ENCODE results near the gene TMEM39A. TPM values are rescaled to one million over a fixed set of nuclear protein-coding genes. Genes with fewer than 3 reads are reported as not detected.

Gene TMEM39A
- total RNA-seq, 1 experiment from 2014 or later, result 40.2 TPM

- no TSS peak for BruUV-seq (replicated peaks)
- Histone ChIP-seq H3K27me3 (ENCODE audit: insufficient read depth, low read length) (no peaks in the 10 kb centered on the region), H3K9ac (ENCODE audit: low read length) (no peak overlapping the region), H3K9me3 (ENCODE audit: control insufficient read depth in 1 of 2, insufficient read depth in 1 of 2, low read depth in 1 of 2, low read length in 2 of 2) (no peaks in the 10 kb centered on the region), H3K4me3 (replicated peaks in 1 of 2; ENCODE audit: low read depth in 1 of 2, low read length in 2 of 2) (no peak overlapping the region), H3K4me1 (ENCODE audit: control insufficient read depth in 1 of 2, insufficient read depth in 2 of 2, low read length in 2 of 2) (peaks cover 7 to 16% of the 10 kb centered on the region in 2 experiments; a peak in 2 of 4 replicates), H4K20me1 (ENCODE audit: insufficient read depth) (no peaks in the 10 kb centered on the region), H2AFZ (ENCODE audit: low read depth, low read length, poor library complexity, severe bottlenecking) (no peak overlapping the region), H3K4me2 (ENCODE audit: low read length) (no peak overlapping the region), H3K9me2 (ENCODE audit: insufficient read depth) (no peaks in the 10 kb centered on the region), H3K79me2 (ENCODE audit: insufficient read depth, low read length) (peaks cover 48% of the 10 kb centered on the region), H3K36me3 (ENCODE audit: control insufficient read depth in 1 of 2, insufficient read depth in 2 of 2, low read length in 2 of 2) (peaks cover 6 to 8% of the 10 kb centered on the region in 2 experiments; a peak in 3 of 4 replicates), H3K27ac (ENCODE audit: low read depth, low read length) (no peak overlapping the region)
- no peak for DNase-seq (ENCODE audit: low read depth, low spot score)
- no peak for TF ChIP-seq SRF (IDR thresholded peaks at IDR 0.05; ENCODE audit: low read depth)
- no peak for TF ChIP-seq ZFX (IDR thresholded peaks at IDR 0.05)
- no peak for TF ChIP-seq REST (IDR thresholded peaks at IDR 0.05; ENCODE audit: low read depth)
- no peak for TF ChIP-seq SIN3A (IDR thresholded peaks at IDR 0.05; ENCODE audit: low read depth)
- TF ChIP-seq TCF7L2 (IDR thresholded peaks at IDR 0.05; ENCODE audit: borderline replicate concordance, extremely low read depth, insufficient read depth, insufficient read length), result no peak
- TF ChIP-seq EZH2phosphoT487 (IDR thresholded peaks at IDR 0.05; ENCODE audit: borderline replicate concordance), result no peak
- TF ChIP-seq SP1 (IDR thresholded peaks at IDR 0.05; ENCODE audit: low read depth), result no peak
- TF ChIP-seq MAX (IDR thresholded peaks at IDR 0.05), result no peak
- TF ChIP-seq ELF1 (IDR thresholded peaks at IDR 0.05; ENCODE audit: borderline replicate concordance, low read depth), result no peak
- no peak for TF ChIP-seq ZNF274 (IDR thresholded peaks at IDR 0.05; ENCODE audit: low read depth, low read length)
- no peak for TF ChIP-seq YY1 (IDR thresholded peaks at IDR 0.05; ENCODE audit: extremely low read depth, insufficient replicate concordance, low read depth, low read length)
- TF ChIP-seq CTCF (IDR thresholded peaks at IDR 0.05 in 2 of 3, conservative IDR thresholded peaks at IDR 0.05 in 1 of 3; ENCODE audit: borderline replicate concordance in 1 of 3, insufficient read depth in 1 of 3, low read depth in 2 of 3, low read length in 2 of 3), result no peak
- no peak for TF ChIP-seq RAD21 (IDR thresholded peaks at IDR 0.05; ENCODE audit: low read depth)
- TF ChIP-seq EGR1 (IDR thresholded peaks at IDR 0.05; ENCODE audit: low read depth), result no peak
- no peak for TF ChIP-seq CBX3 (IDR thresholded peaks at IDR 0.05; ENCODE audit: low read depth)
- TF ChIP-seq POLR2AphosphoS5 (IDR thresholded peaks at IDR 0.05; ENCODE audit: low read depth, low read length), result no peak
- no peak for TF ChIP-seq EZH2 (IDR thresholded peaks at IDR 0.05)
- no peak for TF ChIP-seq CEBPB (IDR thresholded peaks at IDR 0.05; ENCODE audit: low read depth)
- TF ChIP-seq ATF3 (IDR thresholded peaks at IDR 0.05), result no peak
- no peak for ATAC-seq
- ChIA-PET POLR2A (no interaction called here), RAD21 (ENCODE audit: low non-redundant PET in 1 of 2, low total read pairs in 2 of 2, uncharacterized antibody in 2 of 2, unreplicated experiment in 2 of 2) (no interaction called here), CTCF (no interaction called here)
- intact Hi-C loops (cut with micrococcal nuclease), result no loop called here
Observed at GRCh38 chr3:119500901-119501300, 37.5 kb upstream of the TMEM39A start.
